ENCODE results near the gene GABBR2.
A peak's percentile ranks its signal among the peaks of the same experiment; 100 is the strongest.
"Not testable (repeated sequence)": the region's sequence is repeated elsewhere in the genome, so short reads cannot be mapped to it uniquely, and the experiment has no call there.

Gene GABBR2

GRCh38 chr9:98300611-98301010 is 408.1 kb downstream of the GABBR2 start:
- TF ChIP-seq JUND (IDR thresholded peaks at IDR 0.05; ENCODE audit: low read depth): no peak
- no peak for DNase-seq (ENCODE audit: low read depth in 1 of 2, low spot score in 1 of 2)
- in situ Hi-C loops (cut with HindIII; ENCODE audit: low pct_unique_long_range_greater_than_20kb, low sequenced_read_pairs): no loop called here

DNA sequence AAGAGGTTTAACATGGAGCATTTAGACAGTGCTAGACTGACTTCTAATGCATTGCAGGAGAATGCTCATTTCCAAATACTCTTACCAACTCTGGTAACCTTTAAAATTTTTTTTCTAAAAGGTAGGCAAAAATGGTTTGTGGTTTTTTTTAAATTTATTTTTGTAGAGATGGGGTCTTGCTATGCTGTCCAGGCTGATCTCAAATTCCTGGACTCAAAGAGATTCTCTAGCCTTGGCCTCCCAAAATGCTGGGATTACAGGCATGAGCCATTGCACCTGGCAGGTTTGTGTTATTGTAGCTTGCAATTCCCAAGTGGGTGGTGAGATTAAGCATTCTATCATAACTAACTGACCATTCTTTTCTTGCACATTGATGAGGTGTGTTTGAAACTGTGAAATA is 410.3 kb downstream of the GABBR2 start:
- no peak for DNase-seq (ENCODE audit: low read depth in 1 of 2, low spot score in 1 of 2)
- no peak for TF ChIP-seq JUND (IDR thresholded peaks at IDR 0.05; ENCODE audit: low read depth)
- in situ Hi-C loops (cut with HindIII; ENCODE audit: low pct_unique_long_range_greater_than_20kb, low sequenced_read_pairs): no loop called here

DNA sequence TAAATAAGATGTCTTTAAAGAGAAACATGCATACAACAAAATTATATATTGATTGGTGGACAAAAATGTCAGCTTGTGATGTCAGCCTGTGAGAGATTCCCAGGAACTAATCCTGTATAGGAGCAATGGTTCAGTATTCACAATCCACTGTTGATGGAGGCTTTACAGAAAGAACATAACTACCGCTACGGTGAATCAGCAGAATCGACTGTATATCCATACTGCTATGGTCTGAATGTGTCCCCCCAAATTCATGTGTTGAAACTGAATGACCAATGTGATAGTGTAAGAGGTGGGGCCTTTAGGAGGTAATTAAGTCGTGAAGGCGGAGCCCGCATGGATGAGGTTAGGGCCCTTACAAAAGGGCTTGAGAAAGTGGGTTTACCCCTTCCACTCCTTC is 412.9 kb downstream of the GABBR2 start:
- in situ Hi-C loops (cut with HindIII; ENCODE audit: low pct_unique_long_range_greater_than_20kb, low sequenced_read_pairs): no loop called here
- no peak for TF ChIP-seq JUND (IDR thresholded peaks at IDR 0.05; ENCODE audit: low read depth)
- DNase-seq (ENCODE audit: low read depth in 1 of 2, low spot score in 1 of 2): no peak

DNA sequence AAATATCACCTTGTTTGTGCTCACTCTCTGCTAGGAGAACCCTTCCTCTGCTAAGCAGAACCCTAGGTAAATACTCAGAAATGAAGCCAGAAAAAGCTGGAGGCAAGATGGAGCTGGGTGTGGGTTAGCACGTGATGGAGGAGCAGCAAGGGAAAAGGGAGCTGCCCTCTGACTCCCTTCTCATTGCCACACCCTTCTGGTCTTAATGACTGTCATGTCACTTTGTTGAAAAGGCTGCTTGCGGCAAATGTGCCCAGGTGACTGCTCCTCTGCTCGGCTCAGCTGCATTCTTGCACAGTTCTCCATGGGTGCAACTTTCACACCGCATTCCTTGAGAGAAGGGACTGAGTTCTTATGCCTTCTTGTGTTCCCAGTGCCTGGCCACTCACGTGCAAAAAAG is 416.9 kb downstream of the GABBR2 start:
- in situ Hi-C loops (cut with HindIII; ENCODE audit: low pct_unique_long_range_greater_than_20kb, low sequenced_read_pairs): no loop called here
- no peak for TF ChIP-seq JUND (IDR thresholded peaks at IDR 0.05; ENCODE audit: low read depth)
- no peak for DNase-seq (ENCODE audit: low read depth in 1 of 2, low spot score in 1 of 2)

GRCh38 chr9:98290411-98290810 is 418.3 kb downstream of the GABBR2 start:
- TF ChIP-seq JUND (IDR thresholded peaks at IDR 0.05; ENCODE audit: low read depth): no peak
- no peak for DNase-seq (ENCODE audit: low read depth in 1 of 2, low spot score in 1 of 2)
- in situ Hi-C loops (cut with HindIII; ENCODE audit: low pct_unique_long_range_greater_than_20kb, low sequenced_read_pairs): no loop called here

DNA sequence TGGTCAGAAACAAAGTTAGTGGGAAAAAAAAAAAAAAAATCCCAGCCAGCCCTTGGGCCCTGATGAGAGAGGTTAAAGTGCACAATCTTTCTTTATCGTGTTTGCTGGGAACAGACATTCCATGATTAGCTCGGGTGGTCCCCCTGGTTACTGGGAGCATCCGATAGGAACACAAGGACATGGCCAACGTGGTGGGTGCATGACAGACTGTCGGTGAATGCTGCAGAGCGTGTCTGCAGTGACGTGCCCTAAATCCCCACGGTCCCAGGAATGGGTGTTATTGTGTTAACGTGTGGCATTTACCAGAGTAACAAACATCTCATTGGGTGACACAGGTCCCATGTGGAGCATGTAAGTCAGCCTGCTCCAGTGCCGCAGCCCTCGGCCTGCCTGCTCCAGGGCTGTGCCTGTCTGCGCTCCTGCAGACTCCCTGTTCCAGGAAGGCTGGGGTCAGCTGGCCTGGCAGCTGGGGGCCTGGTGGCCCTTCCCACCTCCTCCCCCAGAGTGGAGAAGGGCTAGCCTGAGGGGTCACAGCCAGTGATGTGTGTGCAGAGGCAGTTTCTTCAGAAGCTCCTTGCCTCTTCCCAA is 419.0 kb downstream of the GABBR2 start:
- in situ Hi-C loops (cut with HindIII; ENCODE audit: low pct_unique_long_range_greater_than_20kb, low sequenced_read_pairs): no loop called here
- no peak for DNase-seq (ENCODE audit: low read depth in 1 of 2, low spot score in 1 of 2)
- no peak for TF ChIP-seq JUND (IDR thresholded peaks at IDR 0.05; ENCODE audit: low read depth)

- TF ChIP-seq JUND (IDR thresholded peaks at IDR 0.05; ENCODE audit: low read depth): no peak
- in situ Hi-C loops (cut with HindIII; ENCODE audit: low pct_unique_long_range_greater_than_20kb, low sequenced_read_pairs): no loop called here
- DNase-seq (ENCODE audit: low read depth in 1 of 2, low spot score in 1 of 2): no peak
These were observed 419.9 kb downstream of the GABBR2 start for GRCh38 chr9:98288881-98289280.

- peak in 1 of 2 experiments; percentile 39 for DNase-seq (ENCODE audit: low read depth in 1 of 2, low spot score in 1 of 2)
- no peak for TF ChIP-seq JUND (IDR thresholded peaks at IDR 0.05; ENCODE audit: low read depth)
- in situ Hi-C loops (cut with HindIII; ENCODE audit: low pct_unique_long_range_greater_than_20kb, low sequenced_read_pairs): no loop called here
These were observed 421.4 kb downstream of the GABBR2 start for GRCh38 chr9:98287384-98287783.

DNA sequence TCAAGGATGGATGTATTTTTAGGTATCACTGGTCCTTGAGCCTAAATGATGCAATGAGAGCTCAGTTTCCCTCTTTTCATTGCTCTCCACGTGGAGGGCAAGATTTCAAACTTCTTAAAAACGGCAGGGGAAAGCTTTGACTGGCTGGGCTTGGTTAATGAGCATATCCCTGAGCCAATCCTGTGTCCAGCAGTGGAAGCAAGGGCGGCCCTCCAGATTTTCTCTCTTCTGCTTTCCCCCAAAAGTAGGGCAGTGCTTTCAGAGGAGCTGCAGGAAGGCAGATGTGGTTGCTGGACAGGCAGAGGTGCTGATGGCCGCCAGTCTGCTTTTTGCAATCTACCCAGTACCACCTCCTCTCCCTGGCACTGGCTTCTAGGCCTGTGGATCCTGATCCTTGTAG is 423.3 kb downstream of the GABBR2 start:
- in situ Hi-C loops (cut with HindIII; ENCODE audit: low pct_unique_long_range_greater_than_20kb, low sequenced_read_pairs): no loop called here
- TF ChIP-seq JUND (IDR thresholded peaks at IDR 0.05; ENCODE audit: low read depth): no peak
- DNase-seq (ENCODE audit: low read depth in 1 of 2, low spot score in 1 of 2): no peak

DNA sequence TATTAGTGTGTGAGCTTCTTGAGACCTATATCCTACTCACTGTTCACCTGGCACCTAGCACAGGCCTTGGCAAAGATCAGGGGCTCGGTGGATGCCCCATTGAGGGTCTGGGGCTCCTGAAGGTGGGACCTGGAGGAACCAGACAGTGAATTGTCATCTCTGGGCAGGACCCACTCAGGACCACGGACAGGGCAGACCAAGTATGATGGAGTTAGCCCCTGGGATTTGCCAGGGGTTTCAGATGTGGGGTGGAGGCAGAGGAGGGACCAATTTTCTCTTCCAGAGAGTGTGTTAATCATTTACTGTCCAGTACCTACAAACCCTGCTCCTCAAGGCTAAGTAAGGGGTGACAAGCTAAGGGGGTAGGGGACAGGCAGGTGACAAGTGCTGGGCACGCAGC is 424.0 kb downstream of the GABBR2 start:
- in situ Hi-C loops (cut with HindIII; ENCODE audit: low pct_unique_long_range_greater_than_20kb, low sequenced_read_pairs): no loop called here
- DNase-seq (ENCODE audit: low read depth in 1 of 2, low spot score in 1 of 2): no peak
- no peak for TF ChIP-seq JUND (IDR thresholded peaks at IDR 0.05; ENCODE audit: low read depth)

GRCh38 chr9:98283143-98283542 is 425.6 kb downstream of the GABBR2 start:
- DNase-seq (ENCODE audit: low read depth in 1 of 2, low spot score in 1 of 2); in situ Hi-C loops (cut with HindIII; ENCODE audit: low pct_unique_long_range_greater_than_20kb, low sequenced_read_pairs): not testable (repeated sequence)

- DNase-seq (ENCODE audit: low read depth in 1 of 2, low spot score in 1 of 2): no peak
- in situ Hi-C loops (cut with HindIII; ENCODE audit: low pct_unique_long_range_greater_than_20kb, low sequenced_read_pairs): no loop called here
- no peak for TF ChIP-seq JUND (IDR thresholded peaks at IDR 0.05; ENCODE audit: low read depth)
These were observed 427.5 kb downstream of the GABBR2 start for GRCh38 chr9:98281281-98281680.

DNA sequence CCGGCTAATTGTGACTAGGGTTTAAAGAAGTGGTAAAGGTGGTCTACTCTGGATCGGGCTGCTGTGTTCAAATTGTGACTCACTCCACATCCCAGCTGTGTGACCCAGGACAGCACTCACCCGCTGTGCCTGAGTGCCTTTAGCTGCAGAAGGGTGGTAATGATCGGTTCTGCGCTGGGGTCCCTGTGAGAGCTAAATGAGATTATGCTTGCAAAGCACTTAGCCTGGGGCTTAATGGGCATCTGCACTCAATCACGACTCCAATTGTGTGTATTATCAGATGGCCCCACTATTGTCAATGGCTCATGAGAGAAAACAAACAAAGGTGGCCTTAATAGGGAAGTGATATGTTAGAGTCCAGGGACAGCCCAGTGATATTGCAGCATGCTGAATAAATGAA is 428.2 kb downstream of the GABBR2 start:
- no peak for TF ChIP-seq JUND (IDR thresholded peaks at IDR 0.05; ENCODE audit: low read depth)
- in situ Hi-C loops (cut with HindIII; ENCODE audit: low pct_unique_long_range_greater_than_20kb, low sequenced_read_pairs): no loop called here
- DNase-seq (ENCODE audit: low read depth in 1 of 2, low spot score in 1 of 2): no peak

- TF ChIP-seq JUND (IDR thresholded peaks at IDR 0.05; ENCODE audit: low read depth): no peak
- in situ Hi-C loops (cut with HindIII; ENCODE audit: low pct_unique_long_range_greater_than_20kb, low sequenced_read_pairs): no loop called here
- DNase-seq (ENCODE audit: low read depth in 1 of 2, low spot score in 1 of 2): no peak
These were observed 428.6 kb downstream of the GABBR2 start for GRCh38 chr9:98280162-98280561.

Data from T47D (cell line).